T-cell (primary cell): ENCODE results near the gene RAB39B. TPM values are rescaled to one million over a fixed set of nuclear protein-coding genes. Genes with fewer than 3 reads are reported as not detected.
A peak's percentile ranks its signal among the peaks of the same experiment; 100 is the strongest.
"Not testable (repeated sequence)": the region's sequence is repeated elsewhere in the genome, so short reads cannot be mapped to it uniquely, and the experiment has no call there.

ENCODE experiments used
- ATAC-seq, 4 experiments: fragments of 200-7000 bp in 3 of 4; fragments of 150-1000 bp in 1 of 4; cut with Tn5 transposase; replicated peaks in 1 of 4; 1 replicate in 3 of 4; 2 replicates in 1 of 4; pipeline ENCODE4 v1.10.0; 2021; ENCODE audit warnings: moderate library complexity in 3 of 4, mild to moderate bottlenecking in 2 of 4, moderate number of reproducible peaks in 1 of 4
- CTCF ChIA-PET, 2 donors: fragments of 300-600 bp; sonication (Branson Sonifier 250); formaldehyde crosslinking; loops; one replicate each; lab custom pipeline; 2022; ENCODE audit warnings: antibody characterized with exemption in 2 of 2; lab: Charles Lee
- POLR2A ChIA-PET, 2 donors: fragments of 300-600 bp; sonication (Branson Sonifier 250); formaldehyde crosslinking; loops; one replicate each; lab custom pipeline; 2022; ENCODE audit warnings: antibody characterized with exemption in 2 of 2; lab: Charles Lee
- DNase-seq, 35 experiments: peaks; one replicate each; pipeline versions ENCODE4 v3.0.0 to v3.0.0-alpha.2; 2013 to 2023
- H3K27ac ChIP-seq: one replicate; pipeline ENCODE4 v1.5.1; 2013; ENCODE audit warnings: low read length
- H3K27me3 ChIP-seq, 2 experiments: replicated peaks in 1 of 2; 1 replicate in 1 of 2; 2 replicates in 1 of 2; pipeline versions ENCODE4 v1.6.1 to v1.7.0; 2013; ENCODE audit warnings: low read length in 1 of 2, mixed read lengths in 1 of 2; ENCODE audit not compliant: control insufficient read depth in 2 of 2, insufficient read depth in 2 of 2; ENCODE audit errors: extremely low read depth in 1 of 2
- H3K36me3 ChIP-seq, 2 donors: 1 replicate in 1 of 2; 2 replicates in 1 of 2; pipeline versions ENCODE4 v1.6.1 to v1.7.0; 2013; ENCODE audit warnings: low read length in 1 of 2; ENCODE audit not compliant: control insufficient read depth in 2 of 2, insufficient read depth in 1 of 2; ENCODE audit errors: extremely low read depth in 1 of 2
- H3K4me1 ChIP-seq, 2 experiments: 1 replicate in 1 of 2; 2 replicates in 1 of 2; pipeline versions ENCODE4 v1.6.1 to v1.7.0; 2013; ENCODE audit warnings: low read length in 2 of 2, mixed read lengths in 1 of 2; ENCODE audit not compliant: insufficient read depth in 2 of 2, control insufficient read depth in 1 of 2; ENCODE audit errors: extremely low read depth in 1 of 2
- H3K4me3 ChIP-seq, 2 donors: 1 replicate in 1 of 2; 2 replicates in 1 of 2; pipeline versions ENCODE4 v1.5.1 to v1.7.0; 2013; ENCODE audit warnings: mild to moderate bottlenecking in 2 of 2, low read length in 1 of 2, moderate library complexity in 1 of 2; ENCODE audit not compliant: control insufficient read depth in 1 of 2; ENCODE audit errors: extremely low read depth in 1 of 2
- H3K9me3 ChIP-seq: 2 replicates; pipeline ENCODE4 v1.7.0; 2013
- H3K27ac Mint-ChIP-seq, 2 donors: one replicate each; pipeline ENCODE4 v1.8.0; 2020 to 2021; ENCODE audit warnings: mild to moderate bottlenecking in 2 of 2, mixed read lengths in 2 of 2
- H3K27me3 Mint-ChIP-seq, 2 donors: one replicate each; pipeline ENCODE4 v1.8.0; 2021 to 2022; ENCODE audit warnings: mixed read lengths in 2 of 2
- H3K36me3 Mint-ChIP-seq: one replicate; pipeline ENCODE4 v1.8.0; 2021; ENCODE audit warnings: mixed read lengths
- H3K4me1 Mint-ChIP-seq, 3 donors: one replicate each; pipeline ENCODE4 v1.8.0; 2020 to 2022; ENCODE audit warnings: mixed read lengths in 3 of 3, mild to moderate bottlenecking in 1 of 3
- H3K4me3 Mint-ChIP-seq, 3 donors: one replicate each; pipeline ENCODE4 v1.8.0; 2020 to 2022; ENCODE audit warnings: mild to moderate bottlenecking in 3 of 3, mixed read lengths in 3 of 3, moderate library complexity in 3 of 3
- H3K9me3 Mint-ChIP-seq, 3 donors: one replicate each; pipeline ENCODE4 v1.8.0; 2020 to 2022; ENCODE audit warnings: mixed read lengths in 3 of 3
- WGBS: methylation state at CpG from one replicate; pipeline ENCODE4 v1.1.5; 2013; ENCODE audit warnings: missing lambda C conversion rate; ENCODE audit not compliant: insufficient coverage; 5-methylcytosine and 5-hydroxymethylcytosine counted together
- total RNA-seq, 35 experiments: library from RNA in 6 of 35; stranded (reverse) in 6 of 35; fragments of 120-200 nt in 1 of 35; gene quantifications; one replicate each; pipeline versions ENCODE4 v1.2.1 to v1.2.4 and lab custom pipeline; 2013 to 2026

RAB39B gene
- total RNA-seq, 5 donors from 2014 or later (not counting 1 experiment from before 2014, with no cell fraction given): 5.5 to 13.4 (median 12.8) TPM

- ATAC-seq: no peak
- Histone ChIP-seq H3K27me3 (no peaks in the 10 kb centered on the region), H3K36me3 (peaks cover 4 to 16% of the 10 kb centered on the region in 2 donors), H3K4me1 (no peaks in the 10 kb centered on the region), H3K27ac (no peak overlapping the region), H3K4me3 (no peak overlapping the region), H3K9me3 (no peaks in the 10 kb centered on the region)
- no peak for DNase-seq
- no CpG with 5 or more reads among the region's 5 CpGs for WGBS
- ChIA-PET CTCF (no interaction called here), POLR2A (interaction anchor here in 1 of 2 donors (0.7 kb wide), 1 partner anchor 47 kb away, joined by 4 read pairs; no protein-coding TSS in a partner anchor)
- Mint-ChIP-seq H3K9me3 (no peaks in the 10 kb centered on the region), H3K27ac (no peak overlapping the region), H3K4me3 (no peak overlapping the region), H3K4me1 (no peaks in the 10 kb centered on the region), H3K36me3 (peaks cover 11% of the 10 kb centered on the region), H3K27me3 (peaks cover 0 to 3% of the 10 kb centered on the region in 2 donors)
Measured at GRCh38 chrX:155242300-155242699, 22.0 kb downstream of the RAB39B start.

GRCh38 chrX:155237719-155238118 is 26.6 kb downstream of the RAB39B start:
- no peaks in the 10 kb centered on the region for H3K4me1 ChIP-seq
- H3K4me1 Mint-ChIP-seq: peaks cover 0 to 9% (median 0%) of the 10 kb centered on the region in 3 donors
- no peak overlapping the region for H3K27ac ChIP-seq
- no peaks in the 10 kb centered on the region for H3K27me3 ChIP-seq
- no peaks in the 10 kb centered on the region for H3K9me3 ChIP-seq
- no peak overlapping the region for H3K4me3 ChIP-seq
- H3K27ac Mint-ChIP-seq: peak overlapping the region in 1 of 2 donors; percentile 44
- WGBS: no CpG with 5 or more reads among the region's 5 CpGs
- H3K4me3 Mint-ChIP-seq: no peak overlapping the region
- ChIA-PET CTCF (interaction anchor here in 1 of 2 donors (0.9 kb wide), 1 partner anchor 11 kb away, joined by 3 read pairs; no protein-coding TSS in a partner anchor), POLR2A (no interaction called here)
- no peak for DNase-seq
- no peaks in the 10 kb centered on the region for H3K27me3 Mint-ChIP-seq
- peaks cover 29% of the 10 kb centered on the region for H3K36me3 Mint-ChIP-seq
- peaks cover 4 to 39% of the 10 kb centered on the region in 2 donors for H3K36me3 ChIP-seq
- no peak for ATAC-seq
- no peaks in the 10 kb centered on the region for H3K9me3 Mint-ChIP-seq

GRCh38 chrX:155235891-155236290 is 28.4 kb downstream of the RAB39B start:
- Histone ChIP-seq H3K27me3 (no peaks in the 10 kb centered on the region), H3K9me3 (no peaks in the 10 kb centered on the region), H3K4me1 (no peaks in the 10 kb centered on the region), H3K4me3 (no peak overlapping the region), H3K36me3 (peaks cover 4 to 37% of the 10 kb centered on the region in 2 donors), H3K27ac (no peak overlapping the region)
- ChIA-PET CTCF (no interaction called here), POLR2A (no interaction called here)
- DNase-seq (no peak), ATAC-seq (no peak)
- Mint-ChIP-seq H3K36me3 (peaks cover 34% of the 10 kb centered on the region), H3K27me3 (no peaks in the 10 kb centered on the region), H3K27ac (no peak overlapping the region), H3K9me3 (no peaks in the 10 kb centered on the region), H3K4me3 (no peak overlapping the region), H3K4me1 (peaks cover 4 to 15% (median 6%) of the 10 kb centered on the region in 3 donors)

DNA sequence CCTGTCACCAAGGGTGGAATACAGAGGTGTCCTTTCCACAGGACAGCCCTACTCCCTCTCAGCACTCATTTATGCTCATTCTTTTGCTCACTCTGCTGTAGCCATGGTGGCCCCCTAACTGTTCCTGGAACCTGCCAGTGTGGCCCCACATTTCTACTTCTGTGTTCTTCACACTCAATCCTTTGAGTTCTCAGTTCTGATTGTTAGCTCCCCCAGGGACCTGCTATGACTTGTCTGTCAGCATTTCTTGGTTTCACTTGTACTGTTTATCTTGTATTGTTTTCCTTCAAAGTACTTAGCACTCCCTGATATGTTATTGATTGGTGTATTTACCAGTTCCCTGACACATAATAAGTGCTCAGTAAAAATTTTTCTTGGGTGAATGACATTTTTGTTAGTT is 33.1 kb downstream of the RAB39B start:
- POLR2A ChIA-PET: no interaction called here
- Histone ChIP-seq H3K4me3 (no peak overlapping the region), H3K27ac (no peak overlapping the region), H3K4me1 (no peaks in the 10 kb centered on the region), H3K9me3 (no peaks in the 10 kb centered on the region), H3K27me3 (no peaks in the 10 kb centered on the region), H3K36me3 (peaks cover 0 to 39% of the 10 kb centered on the region in 2 donors)
- CTCF ChIA-PET: no interaction called here
- ATAC-seq: no peak
- DNase-seq: no peak
- Mint-ChIP-seq H3K36me3 (peaks cover 37% of the 10 kb centered on the region), H3K27ac (peak overlapping the region in 1 of 2 donors; percentile 24), H3K27me3 (no peaks in the 10 kb centered on the region), H3K9me3 (no peaks in the 10 kb centered on the region), H3K4me3 (no peak overlapping the region), H3K4me1 (peaks cover 7 to 36% (median 15%) of the 10 kb centered on the region in 3 donors)

DNA sequence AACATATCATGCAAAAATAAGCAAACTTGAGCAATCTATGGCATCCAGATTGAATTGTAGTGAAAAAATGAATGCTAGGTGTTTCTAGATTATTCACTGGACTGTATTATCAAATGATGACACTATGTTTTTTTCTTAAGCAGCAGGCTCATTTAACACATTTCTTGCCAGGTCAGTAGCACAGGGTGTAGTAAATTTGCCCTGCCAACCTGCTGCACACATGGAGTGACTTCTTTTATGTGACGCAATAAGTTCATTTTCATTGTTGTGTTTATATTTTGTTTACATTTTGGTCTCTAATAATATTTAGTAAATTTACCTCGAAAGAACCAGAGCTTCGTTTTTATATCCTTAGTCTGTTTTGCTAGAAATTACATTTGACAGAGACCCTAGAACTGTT is 38.5 kb downstream of the RAB39B start:
- ATAC-seq (no peak), DNase-seq (no peak)
- no peaks in the 10 kb centered on the region for H3K27me3 Mint-ChIP-seq
- POLR2A ChIA-PET: no interaction called here
- peaks cover 0 to 21% of the 10 kb centered on the region in 2 donors for H3K36me3 ChIP-seq
- H3K4me3 Mint-ChIP-seq: no peak overlapping the region
- H3K27ac ChIP-seq: no peak overlapping the region
- H3K27me3 ChIP-seq: no peaks in the 10 kb centered on the region
- no CpG with 5 or more reads among the region's 3 CpGs for WGBS
- no peak overlapping the region for H3K27ac Mint-ChIP-seq
- H3K4me1 Mint-ChIP-seq: peaks cover 9 to 30% (median 13%) of the 10 kb centered on the region in 3 donors
- CTCF ChIA-PET: interaction anchor here in 1 of 2 donors (1.4 kb wide), 1 partner anchor 12 kb away, joined by 3 read pairs; no protein-coding TSS in a partner anchor
- no peak overlapping the region for H3K4me3 ChIP-seq
- no peaks in the 10 kb centered on the region for H3K9me3 ChIP-seq
- H3K9me3 Mint-ChIP-seq: no peaks in the 10 kb centered on the region
- H3K4me1 ChIP-seq: no peaks in the 10 kb centered on the region
- H3K36me3 Mint-ChIP-seq: peaks cover 39% of the 10 kb centered on the region

GRCh38 chrX:155223746-155224145 is 40.5 kb downstream of the RAB39B start:
- H3K27me3 ChIP-seq, H3K4me1 ChIP-seq, H3K27me3 Mint-ChIP-seq, H3K9me3 Mint-ChIP-seq, DNase-seq, H3K4me3 ChIP-seq, H3K27ac Mint-ChIP-seq, H3K4me3 Mint-ChIP-seq, H3K27ac ChIP-seq, POLR2A ChIA-PET, H3K9me3 ChIP-seq, ATAC-seq, CTCF ChIA-PET: not testable (repeated sequence)
- Mint-ChIP-seq H3K36me3 (peaks cover 27% of the 10 kb centered on the region), H3K4me1 (peaks cover 9 to 26% (median 13%) of the 10 kb centered on the region in 3 donors)
- peaks cover 0 to 15% of the 10 kb centered on the region in 2 donors for H3K36me3 ChIP-seq
- 100% methylated on average over 2 of the region's 30 CpGs for WGBS

DNA sequence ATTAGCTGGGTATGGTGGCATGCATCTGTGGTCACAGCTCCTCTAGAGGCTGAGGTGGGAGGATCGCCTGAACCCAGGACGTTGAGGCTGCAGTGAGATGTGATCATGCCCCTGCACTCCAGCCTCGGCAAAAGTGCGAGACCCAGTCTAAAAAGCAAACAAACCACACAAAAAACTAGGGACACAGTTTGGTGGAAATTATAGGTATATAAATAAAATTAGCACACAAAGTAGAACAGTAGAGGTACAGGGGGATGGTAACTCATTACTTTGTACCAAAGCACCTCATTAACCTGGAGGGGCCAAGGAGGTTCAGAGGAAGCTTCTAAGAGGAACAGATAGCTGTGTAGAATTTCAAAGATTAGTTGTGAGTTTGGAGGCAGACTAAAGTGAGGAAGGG is 42.9 kb downstream of the RAB39B start:
- Mint-ChIP-seq H3K27me3 (no peaks in the 10 kb centered on the region), H3K36me3 (peaks cover 19% of the 10 kb centered on the region), H3K27ac (no peak overlapping the region), H3K9me3 (no peaks in the 10 kb centered on the region), H3K4me1 (peaks cover 22 to 32% (median 26%) of the 10 kb centered on the region in 3 donors), H3K4me3 (no peak overlapping the region)
- Histone ChIP-seq H3K27ac (no peak overlapping the region), H3K36me3 (no peaks in the 10 kb centered on the region), H3K4me1 (peaks cover 7 to 8% of the 10 kb centered on the region in 2 experiments), H3K27me3 (no peaks in the 10 kb centered on the region), H3K4me3 (no peak overlapping the region), H3K9me3 (no peaks in the 10 kb centered on the region)
- DNase-seq: no peak
- ChIA-PET CTCF (no interaction called here), POLR2A (no interaction called here)
- no peak for ATAC-seq
- WGBS: no CpG with 5 or more reads among the region's 4 CpGs
